NT2/D1 (cell line): ENCODE data around the gene MRPL24.

Source experiments
- DNase-seq: peaks from one replicate; pipeline ENCODE4 v3.0.0-alpha.2; 2011; ENCODE audit warnings: low read depth, low spot score
- H3K27me3 ChIP-seq: 2 replicates; pipeline ENCODE4 v1.6.0; 2011; ENCODE audit warnings: mild to moderate bottlenecking; ENCODE audit not compliant: insufficient read length, insufficient read depth
- H3K36me3 ChIP-seq: 2 replicates; pipeline ENCODE4 v1.6.1; 2011; ENCODE audit warnings: mild to moderate bottlenecking, low read length, mixed read lengths; ENCODE audit not compliant: insufficient read depth, insufficient read length
- H3K4me1 ChIP-seq: 2 replicates; pipeline ENCODE4 v1.5.1; 2011; ENCODE audit not compliant: insufficient read depth, insufficient read length
- H3K4me3 ChIP-seq: 2 replicates; pipeline ENCODE4 v1.5.1; 2011; ENCODE audit warnings: low read depth; ENCODE audit not compliant: insufficient read length
- H3K9ac ChIP-seq: 2 replicates; pipeline ENCODE4 v1.6.0; 2011; ENCODE audit warnings: low read depth; ENCODE audit not compliant: insufficient read length
- H3K9me3 ChIP-seq: 2 replicates; pipeline ENCODE4 v1.5.1; 2011; ENCODE audit warnings: mild to moderate bottlenecking, low read length; ENCODE audit not compliant: insufficient read depth
- SUZ12 ChIP-seq: IDR thresholded peaks from 2 replicates; pipeline ENCODE4 v1.6.1; 2011; ENCODE audit not compliant: insufficient read length, insufficient read depth; ENCODE audit errors: extremely low read depth
- YY1 ChIP-seq: IDR thresholded peaks from 2 replicates; pipeline ENCODE4 v1.6.1; 2011; ENCODE audit not compliant: insufficient read length, insufficient read depth
- ZNF274 ChIP-seq: IDR thresholded peaks from 2 replicates; pipeline ENCODE4 v1.6.1; 2011; ENCODE audit warnings: mild to moderate bottlenecking, low read depth, low read length

The MRPL24 gene

GRCh38 chr1:156750191-156750672 is 9.3 kb upstream of the MRPL24 start:
- peaks cover 44% of the 10 kb centered on the region for H3K4me1 ChIP-seq
- H3K9me3 ChIP-seq: no peaks in the 10 kb centered on the region
- peaks cover 34% of the 10 kb centered on the region for H3K36me3 ChIP-seq
- DNase-seq: no peak
- peak overlapping the region; percentile 94 for H3K9ac ChIP-seq
- peak overlapping the region; percentile 77 for H3K4me3 ChIP-seq
- no peaks in the 10 kb centered on the region for H3K27me3 ChIP-seq
- TF ChIP-seq SUZ12 (no peak), ZNF274 (no peak), YY1 (no peak)

GRCh38 chr1:156749419-156750118 is 8.7 kb upstream of the MRPL24 start:
- Histone ChIP-seq H3K36me3 (peaks cover 40% of the 10 kb centered on the region), H3K4me3 (peak overlapping the region; percentile 77), H3K4me1 (peaks cover 49% of the 10 kb centered on the region), H3K9ac (peak overlapping the region; percentile 94), H3K9me3 (no peaks in the 10 kb centered on the region), H3K27me3 (no peaks in the 10 kb centered on the region)
- no peak for DNase-seq
- TF ChIP-seq ZNF274 (no peak), SUZ12 (no peak), YY1 (no peak)

GRCh38 chr1:156748670-156749418 is 8.0 kb upstream of the MRPL24 start:
- peak overlapping the region; percentile 94 for H3K9ac ChIP-seq
- peaks cover 45% of the 10 kb centered on the region for H3K36me3 ChIP-seq
- no peak for DNase-seq
- H3K27me3 ChIP-seq: no peaks in the 10 kb centered on the region
- H3K9me3 ChIP-seq: no peaks in the 10 kb centered on the region
- peak overlapping the region; percentile 77 for H3K4me3 ChIP-seq
- H3K4me1 ChIP-seq: peaks cover 49% of the 10 kb centered on the region
- TF ChIP-seq ZNF274 (no peak), SUZ12 (no peak), YY1 (no peak)

- Histone ChIP-seq H3K36me3 (peaks cover 53% of the 10 kb centered on the region), H3K9me3 (no peaks in the 10 kb centered on the region), H3K9ac (peak overlapping the region; percentile 94), H3K4me3 (peak overlapping the region; percentile 38), H3K27me3 (no peaks in the 10 kb centered on the region), H3K4me1 (peaks cover 47% of the 10 kb centered on the region)
- no peak for DNase-seq
- TF ChIP-seq ZNF274: no peak
- no peak for TF ChIP-seq SUZ12
- TF ChIP-seq YY1: no peak
Measured at GRCh38 chr1:156747742-156748669, 7.1 kb upstream of the MRPL24 start.

- no peaks in the 10 kb centered on the region for H3K27me3 ChIP-seq
- peak overlapping the region; percentile 63 for H3K4me3 ChIP-seq
- H3K9ac ChIP-seq: peak overlapping the region; percentile 97
- H3K36me3 ChIP-seq: peaks cover 64% of the 10 kb centered on the region
- H3K9me3 ChIP-seq: no peaks in the 10 kb centered on the region
- peak; percentile 97 for DNase-seq
- TF ChIP-seq YY1 (peak; percentile 63), SUZ12 (no peak), ZNF274 (no peak)
- peaks cover 42% of the 10 kb centered on the region for H3K4me1 ChIP-seq
Measured at GRCh38 chr1:156746728-156747631, 6.1 kb upstream of the MRPL24 start.

- H3K36me3 ChIP-seq: peaks cover 68% of the 10 kb centered on the region
- no peak for TF ChIP-seq ZNF274
Measured at GRCh38 chr1:156746406-156746727, 5.5 kb upstream of the MRPL24 start.

More at GRCh38 chr1:156746406-156746727, 5.5 kb upstream of the MRPL24 start:
- no peaks in the 10 kb centered on the region for H3K9me3 ChIP-seq
- no peak for DNase-seq
- peaks cover 42% of the 10 kb centered on the region for H3K4me1 ChIP-seq
- H3K4me3 ChIP-seq: peak overlapping the region; percentile 16
- peak overlapping the region; percentile 71 for H3K9ac ChIP-seq
- no peaks in the 10 kb centered on the region for H3K27me3 ChIP-seq
